Measurements from ENCODE around the gene CELSR1.

CELSR1 gene

GRCh38 chr22:46454504-46455269, 82.7 kb downstream of the CELSR1 start:
- no peaks in the 10 kb centered on the region for H3K9me2 ChIP-seq (replicated peaks; ENCODE audit: insufficient read depth, low read length)
- no peaks in the 10 kb centered on the region for H3K9me3 ChIP-seq (replicated peaks; ENCODE audit: insufficient read depth, low read length)
- H4K20me1 ChIP-seq (ENCODE audit: insufficient read depth, low read length): no peaks in the 10 kb centered on the region
- no peak overlapping the region for H3K4me2 ChIP-seq (ENCODE audit: low read depth, low read length)
- H3K79me2 ChIP-seq (ENCODE audit: low read length): no peaks in the 10 kb centered on the region
- DNase-seq: no peak
- no peaks in the 10 kb centered on the region for H3K4me1 ChIP-seq (ENCODE audit: low read length)
- no peak overlapping the region for H3K4me3 ChIP-seq (ENCODE audit: low read length)
- H3K27ac ChIP-seq (ENCODE audit: low read length): no peak overlapping the region
- TF ChIP-seq EZH2phosphoT487 (IDR thresholded peaks at IDR 0.05; ENCODE audit: low read length) (no peak), EZH2 (optimal IDR thresholded peaks at IDR 0.05; ENCODE audit: low read depth, low read length) (no peak)
- TF ChIP-seq, protein P1, sequence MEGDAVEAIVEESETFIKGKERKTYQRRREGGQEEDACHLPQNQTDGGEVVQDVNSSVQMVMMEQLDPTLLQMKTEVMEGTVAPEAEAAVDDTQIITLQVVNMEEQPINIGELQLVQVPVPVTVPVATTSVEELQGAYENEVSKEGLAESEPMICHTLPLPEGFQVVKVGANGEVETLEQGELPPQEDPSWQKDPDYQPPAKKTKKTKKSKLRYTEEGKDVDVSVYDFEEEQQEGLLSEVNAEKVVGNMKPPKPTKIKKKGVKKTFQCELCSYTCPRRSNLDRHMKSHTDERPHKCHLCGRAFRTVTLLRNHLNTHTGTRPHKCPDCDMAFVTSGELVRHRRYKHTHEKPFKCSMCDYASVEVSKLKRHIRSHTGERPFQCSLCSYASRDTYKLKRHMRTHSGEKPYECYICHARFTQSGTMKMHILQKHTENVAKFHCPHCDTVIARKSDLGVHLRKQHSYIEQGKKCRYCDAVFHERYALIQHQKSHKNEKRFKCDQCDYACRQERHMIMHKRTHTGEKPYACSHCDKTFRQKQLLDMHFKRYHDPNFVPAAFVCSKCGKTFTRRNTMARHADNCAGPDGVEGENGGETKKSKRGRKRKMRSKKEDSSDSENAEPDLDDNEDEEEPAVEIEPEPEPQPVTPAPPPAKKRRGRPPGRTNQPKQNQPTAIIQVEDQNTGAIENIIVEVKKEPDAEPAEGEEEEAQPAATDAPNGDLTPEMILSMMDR (IDR thresholded peaks at IDR 0.05; ENCODE audit: low read length): no peak
- no peak overlapping the region for H3K9ac ChIP-seq (ENCODE audit: low read length)
- H3K36me3 ChIP-seq (replicated peaks; ENCODE audit: insufficient read depth, low read length): no peaks in the 10 kb centered on the region
- H3F3A ChIP-seq (ENCODE audit: insufficient read depth, low read length): no peaks in the 10 kb centered on the region
- H3K27me3 ChIP-seq (replicated peaks; ENCODE audit: insufficient read depth, low read length): peaks cover 84% of the 10 kb centered on the region
- H2AFZ ChIP-seq (ENCODE audit: low read length): no peak overlapping the region

GRCh38 chr22:46453829-46454503, 83.5 kb downstream of the CELSR1 start:
- no peak overlapping the region for H2AFZ ChIP-seq (ENCODE audit: low read length)

DNA sequence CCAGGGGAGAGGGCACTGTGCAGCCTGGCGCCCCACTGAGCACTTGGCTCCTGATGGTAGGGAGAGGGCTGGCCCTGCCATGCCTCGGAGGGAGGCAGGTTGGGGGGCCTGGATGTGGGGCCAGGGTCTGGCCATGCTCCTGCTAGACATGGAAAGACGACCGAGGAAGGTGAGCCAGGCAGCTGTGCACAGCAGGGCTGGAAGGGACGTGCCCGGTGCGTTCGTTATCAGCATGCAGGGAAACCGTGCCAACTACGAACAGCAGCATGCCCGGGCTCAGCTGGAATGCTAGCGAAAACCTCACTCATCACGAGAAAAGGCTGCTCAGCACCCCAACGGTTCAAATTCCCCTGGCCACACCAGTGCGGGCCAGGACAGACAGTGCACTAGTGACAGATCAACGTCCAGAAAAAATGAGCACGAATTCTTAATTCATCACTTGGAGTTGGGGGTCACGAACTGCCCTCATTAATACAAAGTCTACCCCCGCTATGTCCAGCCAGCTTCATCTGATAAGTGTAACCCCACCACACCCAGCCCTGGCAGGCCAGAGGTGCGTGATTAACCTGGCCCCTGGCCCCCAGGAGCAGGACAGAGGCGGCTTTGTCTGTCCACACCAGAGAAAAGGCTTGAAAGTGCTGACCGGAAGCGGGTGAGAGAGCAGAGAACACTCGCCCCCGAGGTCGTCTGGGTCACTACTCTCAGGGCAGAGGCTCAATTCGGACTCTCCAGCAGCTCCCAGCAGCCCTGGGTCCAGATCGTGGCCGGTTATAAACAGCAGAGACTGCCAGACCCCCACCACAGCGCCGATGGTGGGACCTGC, 84.2 kb downstream of the CELSR1 start:
- no peak for DNase-seq
- no peaks in the 10 kb centered on the region for H3K4me1 ChIP-seq (ENCODE audit: low read length)
- H3K4me3 ChIP-seq (ENCODE audit: low read length): no peak overlapping the region
- H3K36me3 ChIP-seq (replicated peaks; ENCODE audit: insufficient read depth, low read length): no peaks in the 10 kb centered on the region
- no peaks in the 10 kb centered on the region for H3K9me3 ChIP-seq (replicated peaks; ENCODE audit: insufficient read depth, low read length)
- no peak for TF ChIP-seq EZH2 (optimal IDR thresholded peaks at IDR 0.05; ENCODE audit: low read depth, low read length)
- H3K4me2 ChIP-seq (ENCODE audit: low read depth, low read length): no peak overlapping the region
- no peaks in the 10 kb centered on the region for H4K20me1 ChIP-seq (ENCODE audit: insufficient read depth, low read length)
- H2AFZ ChIP-seq (ENCODE audit: low read length): no peak overlapping the region
- H3K9me2 ChIP-seq (replicated peaks; ENCODE audit: insufficient read depth, low read length): no peaks in the 10 kb centered on the region
- H3K79me2 ChIP-seq (ENCODE audit: low read length): no peaks in the 10 kb centered on the region
- H3K27me3 ChIP-seq (replicated peaks; ENCODE audit: insufficient read depth, low read length): peaks cover 78% of the 10 kb centered on the region
- no peak overlapping the region for H3K27ac ChIP-seq (ENCODE audit: low read length)
- no peak overlapping the region for H3K9ac ChIP-seq (ENCODE audit: low read length)
- H3F3A ChIP-seq (ENCODE audit: insufficient read depth, low read length): no peaks in the 10 kb centered on the region

More at GRCh38 chr22:46453829-46454503, 83.5 kb downstream of the CELSR1 start:
- H3F3A ChIP-seq (ENCODE audit: insufficient read depth, low read length): no peaks in the 10 kb centered on the region
- H3K9ac ChIP-seq (ENCODE audit: low read length): no peak overlapping the region
- H3K79me2 ChIP-seq (ENCODE audit: low read length): no peaks in the 10 kb centered on the region
- H3K36me3 ChIP-seq (replicated peaks; ENCODE audit: insufficient read depth, low read length): no peaks in the 10 kb centered on the region
- H3K9me2 ChIP-seq (replicated peaks; ENCODE audit: insufficient read depth, low read length): no peaks in the 10 kb centered on the region
- H4K20me1 ChIP-seq (ENCODE audit: insufficient read depth, low read length): no peaks in the 10 kb centered on the region
- no peak overlapping the region for H3K4me3 ChIP-seq (ENCODE audit: low read length)
- no peak for DNase-seq
- H3K27me3 ChIP-seq (replicated peaks; ENCODE audit: insufficient read depth, low read length): peaks cover 77% of the 10 kb centered on the region
- TF ChIP-seq EZH2 (optimal IDR thresholded peaks at IDR 0.05; ENCODE audit: low read depth, low read length) (no peak), EZH2phosphoT487 (IDR thresholded peaks at IDR 0.05; ENCODE audit: low read length) (no peak)
- TF ChIP-seq, protein P1 (IDR thresholded peaks at IDR 0.05; ENCODE audit: low read length): no peak
- H3K4me1 ChIP-seq (ENCODE audit: low read length): no peaks in the 10 kb centered on the region
- no peaks in the 10 kb centered on the region for H3K9me3 ChIP-seq (replicated peaks; ENCODE audit: insufficient read depth, low read length)
- no peak overlapping the region for H3K27ac ChIP-seq (ENCODE audit: low read length)
- H3K4me2 ChIP-seq (ENCODE audit: low read depth, low read length): no peak overlapping the region
